ENCODE measurements around the gene PLOD1.
"Not testable (repeated sequence)": the region's sequence is repeated elsewhere in the genome, so short reads cannot be mapped to it uniquely, and the experiment has no call there.

PLOD1 gene

DNA sequence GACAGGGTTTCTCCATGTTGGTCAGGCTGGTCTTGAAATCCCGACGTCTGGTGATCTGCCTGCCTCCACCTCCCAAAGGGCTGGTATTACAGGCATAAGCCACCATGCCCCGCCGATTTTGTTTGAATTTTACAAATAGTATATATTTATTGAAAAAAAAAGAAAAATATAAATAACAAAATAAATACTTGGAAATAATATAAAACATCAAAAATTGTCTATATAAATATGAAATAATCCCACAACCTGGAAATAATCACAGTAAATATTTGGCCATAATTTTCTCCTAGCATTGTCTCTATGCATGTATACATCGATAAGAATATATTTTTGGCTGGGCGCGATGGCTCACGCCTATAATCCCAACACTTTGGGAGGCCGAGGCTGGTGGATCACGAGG, 2.7 kb upstream of the PLOD1 start:
- Histone ChIP-seq H3K4me3 (ENCODE audit: low read depth, low read length) (no peak overlapping the region), H3K4me1 (ENCODE audit: control insufficient read depth, insufficient read depth, low read length) (peaks cover 6% of the 10 kb centered on the region), H3K9me3 (ENCODE audit: control insufficient read depth, insufficient read depth, low read depth, low read length) (no peaks in the 10 kb centered on the region), H3K36me3 (ENCODE audit: control insufficient read depth in 2 of 2, insufficient read depth in 1 of 2, low read length in 2 of 2) (peaks cover 0 to 3% of the 10 kb centered on the region in 2 experiments; a peak in 2 of 3 replicates), H3K27ac (ENCODE audit: extremely low read depth, low read depth, low read length) (no peak overlapping the region)
- ChIA-PET POLR2A (interaction anchor here (1.0 kb wide), 1 partner anchor 22 kb away, joined by 3 read pairs; no protein-coding TSS in a partner anchor), CTCF (interaction anchor here (0.6 kb wide), 1 partner anchor 99 kb away, joined by 3 read pairs; no protein-coding TSS in a partner anchor)
- no peak for TF ChIP-seq HOXD13 (CRISPR knock-in tag; IDR thresholded peaks at IDR 0.05; ENCODE audit: borderline replicate concordance)
- no peak for TF ChIP-seq ZNF16 (tag by site-specific recombination; IDR thresholded peaks at IDR 0.05; ENCODE audit: low read depth)
- no peak for TF ChIP-seq ZNF701 (tag by site-specific recombination; IDR thresholded peaks at IDR 0.05)
- TF ChIP-seq ZBTB21 (tag by site-specific recombination; IDR thresholded peaks at IDR 0.05) = no peak
- TF ChIP-seq SCRT1 (tag by site-specific recombination; IDR thresholded peaks at IDR 0.05; ENCODE audit: borderline replicate concordance) = no peak
- no peak for TF ChIP-seq ZNF785 (tag by site-specific recombination; IDR thresholded peaks at IDR 0.05)
- no peak for TF ChIP-seq SCRT2 (tag by site-specific recombination; IDR thresholded peaks at IDR 0.05)
- no peak for TF ChIP-seq ZNF280C (tag by site-specific recombination; IDR thresholded peaks at IDR 0.05)
- no peak for TF ChIP-seq MYNN (tag by site-specific recombination; IDR thresholded peaks at IDR 0.05; ENCODE audit: borderline replicate concordance)
- no peak for TF ChIP-seq ZSCAN5A (tag by site-specific recombination; IDR thresholded peaks at IDR 0.05)
- no peak for TF ChIP-seq ZNF426 (tag by site-specific recombination; IDR thresholded peaks at IDR 0.05)
- TF ChIP-seq ZBTB48 (tag by site-specific recombination; IDR thresholded peaks at IDR 0.05) = no peak

GRCh38 chr1:11935057-11935412, 518 bp downstream of the PLOD1 start:
- Histone ChIP-seq H3K4me1 (ENCODE audit: control insufficient read depth, insufficient read depth, low read length) (peaks cover 6% of the 10 kb centered on the region; the same call in 1 of the 2 replicates), H3K27ac (ENCODE audit: extremely low read depth, low read depth, low read length) (peak overlapping the region; percentile 27; the same call in 1 of the 2 replicates), H3K4me3 (ENCODE audit: low read depth, low read length) (peak overlapping the region; percentile 69), H3K9me3 (ENCODE audit: control insufficient read depth, insufficient read depth, low read depth, low read length) (no peaks in the 10 kb centered on the region), H3K36me3 (ENCODE audit: control insufficient read depth in 2 of 2, insufficient read depth in 1 of 2, low read length in 2 of 2) (peaks cover 0 to 24% of the 10 kb centered on the region in 2 experiments; a peak in 2 of 3 replicates)
- no peak for TF ChIP-seq ZNF529 (tag by site-specific recombination; IDR thresholded peaks at IDR 0.05; ENCODE audit: insufficient replicate concordance)
- TF ChIP-seq ZNF473 (tag by site-specific recombination; IDR thresholded peaks at IDR 0.05) = no peak
- peak; percentile 5; the same call in 1 of the 2 replicates for TF ChIP-seq SP7 (tag by site-specific recombination; IDR thresholded peaks at IDR 0.05)
- no peak for TF ChIP-seq ZNF792 (tag by site-specific recombination; IDR thresholded peaks at IDR 0.05)
- peak; percentile 59 for TF ChIP-seq ZNF341 (tag by site-specific recombination; IDR thresholded peaks at IDR 0.05; ENCODE audit: low read depth)
- TF ChIP-seq ZFP3 (tag by site-specific recombination; IDR thresholded peaks at IDR 0.05; ENCODE audit: low read depth) = no peak
- POLR2A ChIA-PET = interaction anchor here (1.8 kb wide), 1 partner anchor 26 kb away, joined by 16 read pairs; no protein-coding TSS in a partner anchor
- CTCF ChIA-PET = interaction anchor here (0.7 kb wide), 1 partner anchor 1481 kb away, joined by 3 read pairs; no protein-coding TSS in a partner anchor

DNA sequence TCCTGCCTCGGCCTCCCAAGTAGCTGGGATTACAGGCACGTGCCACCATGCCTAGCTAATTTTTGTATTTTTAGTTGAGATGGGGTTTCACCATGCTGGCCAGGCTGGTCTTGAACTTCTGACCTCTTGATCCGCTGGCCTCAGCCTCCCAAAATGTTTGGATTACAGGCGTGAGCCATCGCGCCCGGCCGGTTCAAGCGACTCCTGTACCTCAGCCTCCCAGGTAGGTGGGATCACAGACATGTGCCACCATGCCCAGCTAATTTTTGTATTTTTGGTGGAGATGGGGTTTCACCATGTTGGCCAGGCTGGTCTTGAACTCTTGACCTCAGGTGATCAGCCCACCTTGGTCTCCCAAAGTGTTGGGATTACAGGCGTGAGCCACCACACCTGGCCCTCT, 1.2 kb downstream of the PLOD1 start:
- peaks cover 0 to 28% of the 10 kb centered on the region in 2 experiments; a peak in 2 of 3 replicates for H3K36me3 ChIP-seq (ENCODE audit: control insufficient read depth in 2 of 2, insufficient read depth in 1 of 2, low read length in 2 of 2)
- H3K27ac ChIP-seq (ENCODE audit: extremely low read depth, low read depth, low read length); CTCF ChIA-PET; H3K4me1 ChIP-seq (ENCODE audit: control insufficient read depth, insufficient read depth, low read length); H3K9me3 ChIP-seq (ENCODE audit: control insufficient read depth, insufficient read depth, low read depth, low read length); H3K4me3 ChIP-seq (ENCODE audit: low read depth, low read length): not testable (repeated sequence)
- POLR2A ChIA-PET = interaction anchor here (1.8 kb wide), 1 partner anchor 27 kb away, joined by 16 read pairs; no protein-coding TSS in a partner anchor
- TF ChIP-seq BCL11B (tag by site-specific recombination; IDR thresholded peaks at IDR 0.05; ENCODE audit: low read depth) = peak; percentile 61; the same call in 1 of the 2 replicates
- TF ChIP-seq ZNF664 (tag by site-specific recombination; IDR thresholded peaks at IDR 0.05) = 0 out of 2 replicates have a peak, but pooled peaks have one; percentile 36
